Keratinocyte (primary cell): Measurements from ENCODE around the gene STRA6.

Experiments
- EZH2 ChIP-seq: IDR thresholded peaks from one replicate; pipeline ENCODE4 v1.6.1; 2012; ENCODE audit warnings: inconsistent platforms, mild to moderate bottlenecking, low read length, moderate library complexity
- TF ChIP-seq, protein P1 (sequence below), 3 experiments: IDR thresholded peaks in 1 of 3; conservative IDR thresholded peaks in 1 of 3; optimal IDR thresholded peaks in 1 of 3; 2 replicates in 2 of 3; 3 replicates in 1 of 3; pipeline versions ENCODE3 to v1.5.1; 2011; ENCODE audit warnings: low read length in 3 of 3, mild to moderate bottlenecking in 3 of 3, moderate library complexity in 2 of 3, control low read depth in 1 of 3, inconsistent platforms in 1 of 3; ENCODE audit not compliant: insufficient read depth in 2 of 3; ENCODE audit errors: extremely low read depth in 1 of 3

DNA sequence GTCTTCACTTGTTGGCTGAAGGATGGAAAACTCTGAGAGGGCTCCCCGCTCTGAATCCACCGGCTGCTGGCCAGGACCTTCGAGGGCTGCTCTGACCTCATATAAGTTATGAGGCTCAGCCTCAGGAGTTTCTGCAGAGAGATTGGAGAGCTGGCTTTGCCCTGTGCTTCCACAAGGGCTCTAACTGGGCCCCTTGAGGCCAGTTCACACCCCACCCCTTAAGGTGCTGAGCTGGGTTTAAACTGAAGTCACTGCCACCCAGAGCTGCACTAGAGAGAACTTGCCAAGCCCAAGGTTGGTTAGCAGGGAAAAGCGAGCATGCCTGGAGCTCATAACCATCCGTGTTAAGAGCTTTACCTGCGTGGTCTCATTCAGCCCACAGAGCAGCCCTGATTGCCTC is 30.8 kb upstream of the STRA6 start:
- no peak for TF ChIP-seq EZH2
- TF ChIP-seq, protein P1, sequence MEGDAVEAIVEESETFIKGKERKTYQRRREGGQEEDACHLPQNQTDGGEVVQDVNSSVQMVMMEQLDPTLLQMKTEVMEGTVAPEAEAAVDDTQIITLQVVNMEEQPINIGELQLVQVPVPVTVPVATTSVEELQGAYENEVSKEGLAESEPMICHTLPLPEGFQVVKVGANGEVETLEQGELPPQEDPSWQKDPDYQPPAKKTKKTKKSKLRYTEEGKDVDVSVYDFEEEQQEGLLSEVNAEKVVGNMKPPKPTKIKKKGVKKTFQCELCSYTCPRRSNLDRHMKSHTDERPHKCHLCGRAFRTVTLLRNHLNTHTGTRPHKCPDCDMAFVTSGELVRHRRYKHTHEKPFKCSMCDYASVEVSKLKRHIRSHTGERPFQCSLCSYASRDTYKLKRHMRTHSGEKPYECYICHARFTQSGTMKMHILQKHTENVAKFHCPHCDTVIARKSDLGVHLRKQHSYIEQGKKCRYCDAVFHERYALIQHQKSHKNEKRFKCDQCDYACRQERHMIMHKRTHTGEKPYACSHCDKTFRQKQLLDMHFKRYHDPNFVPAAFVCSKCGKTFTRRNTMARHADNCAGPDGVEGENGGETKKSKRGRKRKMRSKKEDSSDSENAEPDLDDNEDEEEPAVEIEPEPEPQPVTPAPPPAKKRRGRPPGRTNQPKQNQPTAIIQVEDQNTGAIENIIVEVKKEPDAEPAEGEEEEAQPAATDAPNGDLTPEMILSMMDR (optimal IDR thresholded peaks at IDR 0.05 in 1 of 3, IDR thresholded peaks at IDR 0.05 in 1 of 3, conservative IDR thresholded peaks at IDR 0.05 in 1 of 3; ENCODE audit: extremely low read depth in 1 of 3, insufficient read depth in 2 of 3, low read length in 3 of 3), result no peak
